GM21381 (cell line): ENCODE results near the gene NPVF.

ENCODE experiments used
- ATAC-seq: cut with Tn5 transposase; IDR thresholded peaks from one replicate; pipeline ENCODE4 v1.9.1; 2021; ENCODE audit warnings: mild to moderate bottlenecking, moderate library complexity; ENCODE audit not compliant: unreplicated experiment

The NPVF gene

DNA sequence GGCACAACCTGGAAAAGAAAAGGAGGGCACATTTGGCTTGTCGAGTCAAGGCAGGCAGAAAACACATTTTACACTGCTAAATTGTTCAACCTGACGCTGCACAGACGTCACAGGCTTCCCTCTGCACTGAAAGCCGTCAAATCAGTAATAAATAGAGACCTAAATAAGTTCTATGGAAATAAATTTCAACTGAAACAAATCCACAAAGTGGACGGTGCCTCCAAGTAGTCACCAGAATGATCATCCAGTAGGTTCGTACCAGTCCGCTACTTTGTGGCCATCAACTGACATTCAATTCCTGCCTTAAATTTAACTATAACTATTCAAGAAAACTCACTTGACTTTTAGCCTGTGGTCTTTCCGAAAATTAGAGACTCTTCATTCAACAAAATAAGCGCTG, 49.0 kb downstream of the NPVF start:
- ATAC-seq, result no peak
